ENCODE data around the gene TGFBR2.

The TGFBR2 gene

DNA sequence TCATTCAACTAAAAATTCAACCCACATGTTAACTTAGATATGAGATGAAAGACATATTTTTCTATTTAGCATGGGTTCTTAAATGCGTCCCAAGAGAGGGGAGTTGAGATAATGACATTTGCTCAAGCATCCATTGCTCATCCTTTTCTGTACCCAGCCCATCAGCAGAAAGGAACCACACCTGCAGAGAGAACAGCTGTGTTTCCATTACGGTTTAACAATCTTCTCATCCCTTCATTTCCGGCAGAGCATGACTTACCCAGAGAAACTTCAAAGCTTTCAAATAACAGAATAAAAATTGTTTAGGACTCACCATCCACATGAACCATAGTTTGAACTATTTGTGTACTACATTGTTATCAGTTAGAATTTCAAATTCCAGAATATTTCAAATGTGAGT lies 113.1 kb downstream of the TGFBR2 start:
- no peak for DNase-seq (ENCODE audit: low read depth in 2 of 2)

DNA sequence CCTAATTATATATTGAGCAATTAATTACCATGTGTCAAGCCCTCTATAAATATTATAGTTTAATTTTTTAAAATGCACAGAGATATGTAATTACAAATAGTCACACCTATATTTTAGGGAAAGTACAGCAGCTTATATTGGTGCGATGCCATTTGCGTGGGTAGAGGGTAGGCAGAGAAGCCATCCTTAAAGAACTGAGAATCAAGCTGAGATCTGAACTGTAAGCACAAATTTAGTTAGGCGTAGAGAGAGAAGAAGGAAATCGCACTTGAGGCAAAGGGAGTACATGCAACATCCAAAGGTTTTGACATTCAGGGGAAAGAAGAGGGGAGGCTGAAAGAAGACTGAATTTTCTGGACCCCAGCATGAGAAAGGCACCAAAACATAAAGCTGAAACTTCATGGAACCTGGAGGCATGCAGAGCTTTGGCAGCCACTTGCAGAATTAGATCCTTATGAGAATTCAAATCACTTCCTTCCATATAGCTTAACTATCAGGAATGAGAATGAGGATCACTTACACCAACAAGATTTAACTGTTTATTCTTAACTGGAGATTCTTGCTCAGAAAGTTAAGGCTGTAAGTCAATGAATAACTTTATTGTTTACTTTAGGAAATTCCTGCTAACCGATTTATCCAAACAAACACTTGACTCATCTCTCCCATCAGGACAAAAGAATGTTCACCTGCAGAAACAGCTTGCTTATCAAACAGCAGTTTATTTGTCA lies 114.3 kb downstream of the TGFBR2 start:
- no peak for DNase-seq (ENCODE audit: low read depth in 2 of 2)

DNA sequence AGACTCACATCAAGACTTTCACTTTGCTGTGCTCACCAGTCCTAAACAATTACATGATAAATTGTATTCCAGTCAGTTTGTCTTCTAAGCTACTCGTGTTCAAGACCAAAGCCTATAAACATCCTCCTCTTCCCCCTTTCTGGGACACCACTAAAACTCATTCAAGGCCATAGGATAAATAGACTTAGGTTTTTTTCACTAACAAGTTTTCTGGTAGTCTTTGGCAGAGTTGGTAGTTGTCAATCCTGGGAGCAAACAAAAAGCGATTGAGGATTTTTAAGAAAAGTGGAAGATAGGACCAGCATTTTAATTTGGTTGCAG lies 114.9 kb downstream of the TGFBR2 start:
- DNase-seq (ENCODE audit: low read depth in 2 of 2): no peak

DNA sequence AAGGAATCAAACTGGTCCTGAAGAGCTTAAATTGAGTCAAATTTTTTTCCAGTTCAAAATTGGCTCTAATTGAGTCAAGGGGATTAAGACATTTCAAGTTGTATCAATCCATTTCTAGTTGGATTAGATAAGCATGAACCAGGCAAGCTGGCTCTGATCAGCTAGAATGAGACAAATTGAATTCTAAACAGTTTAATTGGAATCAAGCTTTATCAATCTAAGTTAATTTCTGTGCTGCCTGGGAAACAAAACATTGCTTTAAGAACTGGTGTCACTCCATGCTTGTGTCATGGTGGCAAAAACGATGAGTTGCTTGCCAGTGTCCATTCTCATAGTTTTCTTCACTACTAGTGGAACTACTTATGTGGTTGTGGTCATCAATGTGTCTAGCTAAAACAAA lies 116.8 kb downstream of the TGFBR2 start:
- DNase-seq (ENCODE audit: low read depth in 2 of 2): no peak

DNA sequence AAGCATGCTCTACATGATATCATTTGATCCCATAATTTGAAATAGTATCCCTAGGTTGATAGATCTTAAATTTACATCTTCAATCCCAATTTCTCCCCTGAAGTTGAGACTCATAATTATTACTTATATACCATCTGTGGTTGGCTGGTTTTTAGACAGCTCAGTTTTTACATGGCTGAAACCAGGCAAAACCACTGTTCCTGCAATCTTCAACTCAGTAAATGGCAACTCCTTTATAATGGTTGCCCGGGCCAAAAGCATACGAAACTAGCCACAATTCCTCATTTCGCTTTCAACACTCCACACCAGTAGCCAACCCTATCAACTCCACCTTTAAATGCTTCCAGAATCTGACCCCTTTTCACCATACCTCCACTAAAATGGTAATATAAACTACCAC lies 118.5 kb downstream of the TGFBR2 start:
- DNase-seq (ENCODE audit: low read depth in 2 of 2): no peak

DNA sequence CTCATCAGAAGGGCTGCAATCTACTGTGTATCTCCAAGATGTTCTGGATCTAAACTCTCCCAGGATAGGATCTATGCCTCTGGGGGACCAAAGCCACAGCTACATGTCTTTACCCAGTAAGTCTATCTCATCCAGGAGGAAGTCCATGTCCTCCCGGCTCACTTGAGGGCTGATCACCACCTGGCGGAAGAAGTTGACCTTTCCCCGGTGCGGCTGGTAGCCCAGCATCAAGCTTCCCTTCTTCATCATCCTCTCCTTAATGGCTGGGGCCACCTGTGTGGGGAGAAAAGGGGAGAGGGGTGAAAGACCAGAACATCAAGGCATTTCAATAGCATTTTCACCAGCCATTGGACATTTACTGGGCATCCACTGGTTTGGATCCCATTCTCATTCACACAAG lies 121.7 kb downstream of the TGFBR2 start:
- no peak for DNase-seq (ENCODE audit: low read depth in 2 of 2)

DNA sequence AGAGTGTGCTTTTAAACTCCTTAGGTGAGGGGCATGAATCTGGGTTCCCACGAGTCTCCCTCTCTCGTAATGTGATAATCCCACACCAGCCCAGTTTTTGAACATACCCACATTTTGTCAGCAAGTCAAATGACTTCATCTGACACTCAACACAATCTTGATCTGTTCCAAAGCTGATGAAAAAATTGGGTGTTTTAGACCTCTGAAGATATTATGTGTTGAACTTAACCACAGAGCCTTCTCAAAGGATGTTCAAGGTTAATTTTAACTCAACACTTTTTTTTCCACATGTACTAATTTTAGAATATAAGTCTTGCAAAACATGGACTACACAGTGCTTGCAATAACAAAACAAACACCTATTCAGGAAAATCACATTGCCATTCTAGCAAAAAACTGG lies 123.1 kb downstream of the TGFBR2 start:
- DNase-seq (ENCODE audit: low read depth in 2 of 2): no peak

DNA sequence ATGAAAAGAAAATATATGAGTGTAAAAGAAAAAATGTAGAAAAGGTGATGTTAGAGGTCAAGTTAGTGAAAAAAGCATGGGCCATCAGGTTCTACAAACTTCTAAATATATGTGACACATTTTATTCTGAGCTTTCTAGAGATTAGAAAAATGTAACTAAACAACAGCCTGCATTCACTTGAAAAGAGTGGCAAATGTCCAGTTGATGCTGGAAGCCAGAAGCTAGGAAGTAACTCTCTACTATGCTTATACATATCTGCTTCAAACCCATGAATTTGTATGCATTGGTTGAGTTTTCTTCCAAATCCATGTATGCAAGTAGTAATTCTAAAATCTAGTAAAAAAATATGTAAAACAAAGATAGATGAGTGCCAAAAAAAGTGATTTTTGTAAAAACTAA lies 123.5 kb downstream of the TGFBR2 start:
- DNase-seq (ENCODE audit: low read depth in 2 of 2): no peak

DNA sequence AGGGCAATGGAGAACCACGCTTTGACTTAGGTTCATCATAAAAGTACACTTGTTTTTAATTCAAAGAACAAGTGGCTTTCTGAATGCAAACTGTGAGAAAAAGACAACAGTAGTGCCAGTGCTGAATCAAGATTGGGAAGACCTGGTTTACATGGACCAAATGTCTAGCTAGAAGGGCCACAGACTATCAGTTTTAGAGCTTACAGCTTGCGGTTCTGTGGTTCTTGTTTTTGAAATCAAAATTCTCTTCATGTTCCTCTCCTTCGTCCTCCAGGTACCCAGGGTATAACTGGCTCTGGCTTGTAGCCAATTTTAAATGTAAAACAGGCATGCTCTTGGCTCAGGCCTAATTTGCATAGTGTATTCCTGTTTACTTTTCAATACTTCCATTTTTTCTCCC lies 124.6 kb downstream of the TGFBR2 start:
- no peak for DNase-seq (ENCODE audit: low read depth in 2 of 2)

DNA sequence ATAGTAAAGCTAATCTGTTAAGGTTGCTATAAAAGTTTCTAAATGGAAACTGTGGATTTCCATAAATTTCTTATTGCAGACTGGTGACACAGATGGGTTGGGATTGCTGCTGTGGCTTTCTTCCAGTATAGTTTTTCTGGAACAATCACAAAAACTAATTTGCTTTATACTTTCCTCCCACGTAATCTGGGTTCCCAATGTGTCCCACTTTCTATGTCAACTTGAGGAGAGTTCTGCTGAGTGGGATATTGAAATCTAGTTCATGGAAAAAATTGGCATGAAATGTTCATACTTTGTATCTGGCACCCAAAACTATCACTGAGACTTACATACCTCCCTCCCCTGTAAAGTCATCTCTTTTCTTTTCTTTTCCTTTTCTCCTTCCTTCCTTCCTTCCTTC lies 126.8 kb downstream of the TGFBR2 start:
- no peak for DNase-seq (ENCODE audit: low read depth in 2 of 2)

DNA sequence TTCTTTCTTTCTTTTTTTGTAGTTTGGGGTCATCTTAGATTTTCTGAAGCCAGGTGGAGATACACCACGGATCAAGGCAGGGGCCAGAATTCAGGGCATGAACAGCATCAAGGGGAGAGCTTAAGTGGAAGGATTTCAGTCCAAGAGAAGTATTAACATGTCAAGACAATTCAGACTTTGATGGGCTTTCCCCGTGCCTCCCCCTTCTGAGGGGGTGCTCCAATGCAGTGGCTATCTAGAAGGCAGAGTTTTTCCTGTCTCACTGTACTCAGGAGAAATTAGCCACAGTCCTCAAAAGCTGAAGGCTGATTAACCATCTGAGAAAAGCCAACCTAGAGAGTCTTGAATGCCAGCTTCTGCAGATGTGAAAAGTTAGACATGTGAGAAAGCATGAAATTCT lies 127.3 kb downstream of the TGFBR2 start:
- no peak for DNase-seq (ENCODE audit: low read depth in 2 of 2)

DNA sequence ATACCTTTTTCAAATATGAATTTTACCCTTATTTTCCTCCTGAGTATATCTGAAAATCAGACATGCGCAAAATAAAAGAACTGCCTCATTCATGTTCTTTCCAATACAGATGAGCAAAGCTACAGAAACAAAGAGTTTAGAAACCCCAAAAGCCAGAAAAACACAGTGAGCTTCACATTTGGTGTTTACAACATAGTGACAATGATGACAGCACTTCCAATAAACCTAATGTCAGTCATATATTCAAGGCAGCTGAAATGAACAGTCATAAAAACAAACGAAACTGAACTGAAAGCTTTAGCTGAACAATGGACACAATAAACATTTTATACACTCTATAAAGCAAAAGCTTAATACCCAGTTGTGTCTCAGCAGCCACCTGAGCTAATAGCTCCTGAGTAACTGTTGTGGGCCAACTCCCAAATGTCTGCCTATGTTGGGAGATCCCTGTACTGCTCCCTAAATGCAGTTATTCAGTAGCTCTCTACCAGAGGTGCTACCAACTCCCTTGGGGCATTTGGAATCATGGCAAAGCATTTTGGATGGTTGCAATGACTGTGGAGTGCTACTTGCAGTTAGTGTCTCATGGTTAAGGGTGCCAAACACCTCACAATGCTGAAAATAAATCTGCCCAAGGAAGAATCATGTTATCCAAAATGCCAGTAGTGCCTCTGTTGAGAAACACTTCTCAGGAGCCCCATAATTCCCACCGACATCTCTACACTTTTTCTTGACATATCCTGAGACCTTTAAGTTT lies 131.5 kb downstream of the TGFBR2 start:
- no peak for DNase-seq (ENCODE audit: low read depth in 2 of 2)

DNA sequence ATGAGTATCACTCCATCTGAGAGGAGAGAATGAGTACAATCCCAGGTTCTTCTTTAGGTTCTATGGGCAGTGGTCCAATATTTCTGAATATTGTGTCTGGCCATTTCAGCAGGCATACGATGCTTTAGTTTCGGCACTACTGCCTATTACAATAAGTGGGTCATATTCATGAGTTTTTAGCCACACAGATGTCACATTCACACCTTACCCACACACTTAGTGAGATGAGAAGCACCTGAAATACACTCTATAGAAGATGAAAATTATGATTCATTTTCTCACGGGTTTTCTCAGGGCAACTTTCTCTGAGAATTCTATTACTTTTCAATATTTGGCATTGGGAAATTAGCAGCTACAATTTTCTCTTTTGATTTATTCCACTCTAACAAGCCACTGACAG lies 132.2 kb downstream of the TGFBR2 start:
- no peak for DNase-seq (ENCODE audit: low read depth in 2 of 2)

DNA sequence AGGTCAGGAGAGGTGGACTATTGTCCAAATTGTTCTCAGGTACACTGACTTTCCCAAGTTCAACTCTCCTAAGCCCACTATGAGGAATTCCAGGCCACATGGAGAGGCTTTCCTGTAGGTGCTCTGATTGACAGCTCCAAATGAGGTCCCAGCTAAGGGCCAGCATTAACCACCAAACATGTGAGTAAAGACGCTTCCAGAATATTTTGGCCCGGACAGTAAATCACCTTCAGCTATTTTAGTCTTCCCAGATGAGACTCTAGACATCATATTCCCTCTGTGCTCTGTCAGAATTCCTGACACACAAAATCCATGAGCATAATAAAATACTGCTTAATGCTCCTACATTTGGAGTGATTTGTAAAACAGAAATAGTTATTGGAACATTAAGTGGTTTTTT lies 135.5 kb downstream of the TGFBR2 start:
- DNase-seq (ENCODE audit: low read depth in 2 of 2): no peak

DNA sequence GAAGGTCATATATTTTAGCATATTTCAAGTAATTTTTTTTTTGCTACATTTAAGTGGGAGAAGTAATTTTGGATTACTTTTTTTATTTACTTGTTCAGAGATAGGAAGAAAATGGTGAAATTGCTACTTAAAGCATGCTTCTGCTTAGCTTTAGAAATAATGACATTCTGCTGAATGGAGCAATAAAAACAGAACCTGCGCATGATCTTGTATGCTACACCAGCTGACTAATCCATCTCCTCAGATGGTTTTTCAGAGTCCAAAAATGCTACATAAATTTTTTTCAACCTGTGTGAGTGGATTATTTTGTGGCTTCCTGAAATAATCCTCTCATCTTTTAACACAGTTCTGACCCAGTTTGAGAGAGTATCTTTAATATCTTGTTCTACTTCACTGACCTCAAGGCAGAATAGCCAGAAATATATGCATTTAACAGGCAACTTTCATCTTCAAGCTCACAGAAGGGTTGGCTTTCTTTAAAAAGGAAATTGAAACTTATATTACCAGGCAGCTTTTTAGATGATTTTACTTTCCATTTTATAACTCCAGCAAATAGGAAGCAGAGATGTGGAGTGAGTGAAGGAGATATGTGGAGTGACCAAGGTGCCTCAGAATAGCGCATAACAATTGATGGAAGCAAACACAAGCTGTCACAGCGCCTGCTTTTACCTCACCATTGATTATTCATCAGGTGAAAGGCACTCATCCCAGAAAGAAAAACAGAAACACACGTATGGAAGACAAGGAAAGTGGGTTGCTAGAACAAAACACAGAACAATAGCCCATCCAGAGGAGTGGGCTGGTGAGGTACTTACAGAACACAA lies 136.6 kb downstream of the TGFBR2 start:
- DNase-seq (ENCODE audit: low read depth in 2 of 2): no peak

Measured in stimulated activated CD8-positive, alpha-beta memory T cell treated with anti-CD3 and anti-CD28 coated beads, Interleukin-15, amount 100 ng/mL, for 48 hours (primary cell).